HCT116 (cell line): ENCODE measurements around the gene NFKB1. TPM values are rescaled to one million over a fixed set of nuclear protein-coding genes. Genes with fewer than 3 reads are reported as not detected.

Experiments used
- ATAC-seq: fragments of 200-7000 bp; cut with Tn5 transposase; 2 replicates; pipeline ENCODE4 v1.9.1; 2020; ENCODE audit warnings: mild to moderate bottlenecking, moderate library complexity
- BruUV-seq: library from RNA; stranded (reverse); fragments of 400-500 nt; replicated peaks from 2 replicates; lab custom pipeline; 2021; lab: Mats Ljungman, UMichigan
- CTCF ChIA-PET: fragments of 300-600 bp; sonication (Branson Sonifier 250); formaldehyde crosslinking; loops from one replicate; lab custom pipeline; 2021; ENCODE audit warnings: antibody characterized with exemption; lab: Charles Lee
- POLR2A ChIA-PET: fragments of 300-600, 350-600 bp; sonication (Branson Sonifier 250); formaldehyde crosslinking; loops from one replicate; lab custom pipeline; 2021; ENCODE audit warnings: antibody characterized with exemption; lab: Charles Lee
- RAD21 ChIA-PET, 2 experiments: fragments of 300-600 bp; sonication (Branson Sonifier 250); formaldehyde crosslinking; loops; one replicate each; lab custom pipeline; 2023; ENCODE audit warnings: low total read pairs in 2 of 2; ENCODE audit not compliant: uncharacterized antibody in 2 of 2, unreplicated experiment in 2 of 2, low non-redundant PET in 1 of 2; lab: Charles Lee
- DNase-seq: peaks from one replicate; pipeline ENCODE4 v3.0.0-alpha.2; 2010; ENCODE audit warnings: low read depth, low spot score
- H2AFZ ChIP-seq: fragments of 200-600 bp; shearing (Covaris generic), sonication (generic); 2 replicates; pipeline ENCODE4 v1.6.1; 2017; ENCODE audit warnings: low read depth, mixed run types, mixed read lengths, antibody characterized with exemption, low read length; ENCODE audit not compliant: poor library complexity, severe bottlenecking
- H3K27ac ChIP-seq: 2 replicates; pipeline ENCODE4 v1.5.1; 2012; ENCODE audit warnings: low read depth, low read length
- H3K27me3 ChIP-seq: fragments of 200-600 bp; sonication (generic); 2 replicates; pipeline ENCODE4 v1.6.1; 2016; ENCODE audit warnings: mixed run types, low read length, mixed read lengths; ENCODE audit not compliant: insufficient read depth
- H3K36me3 ChIP-seq, 2 experiments: fragments of 200-500 bp in 1 of 2; fragments of 200-600 bp in 1 of 2; sonication (Bioruptor generic) in 1 of 2; sonication (generic) in 1 of 2; 2 replicates each; pipeline versions ENCODE4 v1.5.1 to v1.6.1; 2014 to 2016; ENCODE audit warnings: low read length in 2 of 2, inconsistent platforms in 1 of 2, mixed read lengths in 1 of 2, mixed run types in 1 of 2; ENCODE audit not compliant: insufficient read depth in 2 of 2, control insufficient read depth in 1 of 2
- H3K4me1 ChIP-seq, 2 experiments: fragments of 200-600 bp in 1 of 2; sonication (generic) in 1 of 2; 2 replicates each; pipeline versions ENCODE4 v1.5.1 to v1.6.1; 2012 to 2017; ENCODE audit warnings: low read length in 2 of 2, inconsistent platforms in 1 of 2, mild to moderate bottlenecking in 1 of 2, mixed read lengths in 1 of 2, mixed run types in 1 of 2, moderate library complexity in 1 of 2; ENCODE audit not compliant: insufficient read depth in 2 of 2, control insufficient read depth in 1 of 2
- H3K4me2 ChIP-seq: fragments of 200-600 bp; sonication (generic); 2 replicates; pipeline ENCODE4 v1.6.1; 2017; ENCODE audit warnings: mixed run types, low read length, mixed read lengths
- H3K4me3 ChIP-seq, 2 experiments: fragments of 200-600 bp in 1 of 2; sonication (generic) in 1 of 2; replicated peaks in 1 of 2; 2 replicates each; pipeline ENCODE4 v1.5.1; 2011 to 2016; ENCODE audit warnings: low read length in 2 of 2, control low read depth in 1 of 2, low read depth in 1 of 2, mild to moderate bottlenecking in 1 of 2, mixed read lengths in 1 of 2, mixed run types in 1 of 2
- H3K79me2 ChIP-seq: fragments of 200-600 bp; sonication (generic); 2 replicates; pipeline ENCODE4 v1.6.1; 2017; ENCODE audit warnings: mild to moderate bottlenecking, mixed run types, low read length, moderate library complexity, mixed read lengths; ENCODE audit not compliant: insufficient read depth
- H3K9ac ChIP-seq: fragments of 200-600 bp; sonication (generic); 2 replicates; pipeline ENCODE4 v1.6.1; 2016; ENCODE audit warnings: low read length, mixed read lengths
- H3K9me2 ChIP-seq: fragments of 200-600 bp; sonication (generic), shearing (Covaris generic); 2 replicates; pipeline ENCODE4 v1.6.1; 2017; ENCODE audit warnings: mixed run types, mild to moderate bottlenecking, moderate library complexity; ENCODE audit not compliant: insufficient read depth
- H3K9me3 ChIP-seq, 2 experiments: fragments of 200-500 bp in 1 of 2; fragments of 200-600 bp in 1 of 2; sonication (Bioruptor generic) in 1 of 2; sonication (generic) in 1 of 2; 2 replicates each; pipeline ENCODE4 v1.6.1; 2014 to 2017; ENCODE audit warnings: low read length in 2 of 2, mixed read lengths in 2 of 2, inconsistent platforms in 1 of 2, low read depth in 1 of 2, mild to moderate bottlenecking in 1 of 2, mixed run types in 1 of 2, moderate library complexity in 1 of 2; ENCODE audit not compliant: control insufficient read depth in 1 of 2, insufficient read depth in 1 of 2
- H4K20me1 ChIP-seq: fragments of 200-600 bp; sonication (generic), shearing (Covaris generic); 2 replicates; pipeline ENCODE4 v1.6.1; 2017; ENCODE audit warnings: mixed run types, mild to moderate bottlenecking, moderate library complexity; ENCODE audit not compliant: insufficient read depth
- ATF3 ChIP-seq: IDR thresholded peaks from 2 replicates; pipeline ENCODE4 v1.6.1; 2012
- CTCF ChIP-seq, 3 experiments: fragments of 200-600 bp in 1 of 3; sonication (generic) in 1 of 3; IDR thresholded peaks in 2 of 3; conservative IDR thresholded peaks in 1 of 3; 2 replicates each; pipeline ENCODE4 v1.5.1; 2012 to 2017; ENCODE audit warnings: low read depth in 2 of 3, low read length in 2 of 3, antibody characterized with exemption in 1 of 3, borderline replicate concordance in 1 of 3, control low read depth in 1 of 3, mild to moderate bottlenecking in 1 of 3, mixed read lengths in 1 of 3, mixed run types in 1 of 3, moderate library complexity in 1 of 3; ENCODE audit not compliant: insufficient read depth in 1 of 3
- ELF1 ChIP-seq: IDR thresholded peaks from 2 replicates; pipeline ENCODE4 v1.6.1; 2012; ENCODE audit warnings: low read depth, borderline replicate concordance
- EZH2 ChIP-seq: fragments of 200-600 bp; sonication (generic); IDR thresholded peaks from 2 replicates; pipeline ENCODE4 v1.6.1; 2017; ENCODE audit warnings: antibody characterized with exemption, mixed run types
- EZH2phosphoT487 ChIP-seq: fragments of 200-600 bp; IDR thresholded peaks from 2 replicates; pipeline ENCODE4 v1.6.1; 2018; ENCODE audit warnings: antibody characterized with exemption, borderline replicate concordance
- FOSL1 ChIP-seq: IDR thresholded peaks from 2 replicates; pipeline ENCODE4 v1.6.1; 2012; ENCODE audit warnings: low read depth
- RAD21 ChIP-seq: IDR thresholded peaks from 2 replicates; pipeline ENCODE4 v1.6.1; 2012; ENCODE audit warnings: low read depth, mild to moderate bottlenecking
- REST ChIP-seq: IDR thresholded peaks from 2 replicates; pipeline ENCODE4 v1.6.1; 2012; ENCODE audit warnings: low read depth
- SIN3A ChIP-seq: IDR thresholded peaks from 2 replicates; pipeline ENCODE4 v1.6.1; 2012; ENCODE audit warnings: low read depth
- SRF ChIP-seq: IDR thresholded peaks from 2 replicates; pipeline ENCODE4 v1.6.1; 2012; ENCODE audit warnings: low read depth
- TCF7L2 ChIP-seq: IDR thresholded peaks from 2 replicates; pipeline ENCODE4 v1.7.0; 2011; ENCODE audit warnings: borderline replicate concordance, inconsistent platforms; ENCODE audit not compliant: insufficient read depth, insufficient read length; ENCODE audit errors: extremely low read depth
- YY1 ChIP-seq: IDR thresholded peaks from 2 replicates; pipeline ENCODE4 v1.6.1; 2011; ENCODE audit warnings: low read length, low read depth, moderate library complexity, mild to moderate bottlenecking; ENCODE audit not compliant: insufficient replicate concordance; ENCODE audit errors: extremely low read depth
- ZNF274 ChIP-seq: fragments of 200-500 bp; sonication (Bioruptor generic); IDR thresholded peaks from 2 replicates; pipeline ENCODE4 v1.6.1; 2014; ENCODE audit warnings: mild to moderate bottlenecking, low read depth, low read length, inconsistent platforms
- intact Hi-C: fragments of 100-400 bp; cut with micrococcal nuclease; formaldehyde crosslinking; loops from 2 replicates; pipeline ENCODE4 v1.10.0; 2022
- total RNA-seq: library from RNA; stranded (reverse); gene quantifications from one replicate; pipeline ENCODE4 v1.2.1, GENCODE V29; 2021; ENCODE audit not compliant: unreplicated experiment
- TF ChIP-seq, protein P1 (sequence below): IDR thresholded peaks from 2 replicates; pipeline ENCODE4 v1.6.1; 2012

NFKB1 gene
- total RNA-seq, 1 experiment from 2014 or later = 29.4 TPM

GRCh38 chr4:102586002-102586643 is 85.0 kb downstream of the NFKB1 start:
- no peaks in the 10 kb centered on the region for H4K20me1 ChIP-seq
- ChIA-PET CTCF (no interaction called here), RAD21 (no interaction called here), POLR2A (no interaction called here)
- no peak for ATAC-seq
- H3K9me3 ChIP-seq = no peaks in the 10 kb centered on the region; a peak in 1 of 4 replicates
- H3K9me2 ChIP-seq = no peaks in the 10 kb centered on the region
- intact Hi-C loops = no loop called here
- no peak overlapping the region for H2AFZ ChIP-seq
- DNase-seq = no peak
- H3K79me2 ChIP-seq = no peaks in the 10 kb centered on the region
- TF ChIP-seq REST (no peak), SRF (no peak), ZNF274 (no peak), SIN3A (no peak), EZH2 (no peak), EZH2phosphoT487 (no peak), TCF7L2 (no peak), RAD21 (no peak), ATF3 (no peak), CTCF (IDR thresholded peaks at IDR 0.05 in 2 of 3, conservative IDR thresholded peaks at IDR 0.05 in 1 of 3; ENCODE audit: borderline replicate concordance in 1 of 3, insufficient read depth in 1 of 3, low read depth in 2 of 3, low read length in 2 of 3) (no peak), ELF1 (no peak), YY1 (no peak), FOSL1 (no peak)
- TF ChIP-seq, protein P1, sequence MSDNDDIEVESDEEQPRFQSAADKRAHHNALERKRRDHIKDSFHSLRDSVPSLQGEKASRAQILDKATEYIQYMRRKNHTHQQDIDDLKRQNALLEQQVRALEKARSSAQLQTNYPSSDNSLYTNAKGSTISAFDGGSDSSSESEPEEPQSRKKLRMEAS = no peak
- H3K27me3 ChIP-seq = no peaks in the 10 kb centered on the region
- no peaks in the 10 kb centered on the region for H3K4me1 ChIP-seq
- H3K36me3 ChIP-seq = peaks cover 0 to 2% of the 10 kb centered on the region in 2 experiments; a peak in 1 of 4 replicates
- BruUV-seq = no TSS peak
- H3K27ac ChIP-seq = no peak overlapping the region
- no peak overlapping the region for H3K4me2 ChIP-seq
- H3K4me3 ChIP-seq = no peak overlapping the region
- no peak overlapping the region for H3K9ac ChIP-seq
